ENCODE results near the gene CD300LB.
"Not testable (repeated sequence)": the region's sequence is repeated elsewhere in the genome, so short reads cannot be mapped to it uniquely, and the experiment has no call there.

- not testable (repeated sequence) for TF ChIP-seq CTCF (conservative IDR thresholded peaks at IDR 0.05; ENCODE audit: low read length); EZH2phosphoT487 (IDR thresholded peaks at IDR 0.05; ENCODE audit: borderline replicate concordance, low read depth, low read length)
Observed at GRCh38 chr17:74573635-74574034, 42.4 kb upstream of the CD300LB start.

All from OCI-LY7 (cell line).